HepG2 (cell line): Measurements from ENCODE around the gene SLC16A6. TPM values are rescaled to one million over a fixed set of nuclear protein-coding genes. Genes with fewer than 3 reads are reported as not detected.
A peak's percentile ranks its signal among the peaks of the same experiment; 100 is the strongest.

Experiments used
- E2F5 ChIP-seq: sonication (generic); formaldehyde crosslinking; conservative IDR thresholded peaks from 2 replicates; pipeline ENCODE4 v1.4.0; 2020; ENCODE audit warnings: missing genetic modification reagents
- MED8 ChIP-seq: sonication (generic); formaldehyde crosslinking; IDR thresholded peaks from 2 replicates; pipeline ENCODE4 v1.8.1; 2023; ENCODE audit warnings: mild to moderate bottlenecking, missing genetic modification reagents; ENCODE audit not compliant: insufficient replicate concordance
- MEF2D ChIP-seq: sonication (generic); formaldehyde crosslinking; IDR thresholded peaks from 2 replicates; pipeline ENCODE4 v1.5.1; 2020; ENCODE audit warnings: mild to moderate bottlenecking, missing genetic modification reagents
- MXD4 ChIP-seq: IDR thresholded peaks from 2 replicates; pipeline ENCODE4 v1.6.1; 2016; ENCODE audit warnings: mild to moderate bottlenecking, missing biosample characterization, missing genetic modification reagents
- MYC ChIP-seq: sonication (generic); formaldehyde crosslinking; IDR thresholded peaks from 2 replicates; pipeline ENCODE4 v1.9.0; 2021; ENCODE audit warnings: missing genetic modification reagents, borderline replicate concordance
- NFIC ChIP-seq: IDR thresholded peaks from 2 replicates; pipeline ENCODE4 v1.6.1; 2012; ENCODE audit warnings: mild to moderate bottlenecking, low read length, inconsistent platforms
- RARA ChIP-seq: IDR thresholded peaks from 2 replicates; pipeline ENCODE4 v1.6.1; 2016; ENCODE audit warnings: missing genetic modification reagents, missing compliant biosample characterization
- SIN3A ChIP-seq: IDR thresholded peaks from 2 replicates; pipeline ENCODE4 v1.6.1; 2011; ENCODE audit warnings: low read depth, mild to moderate bottlenecking, control low read depth, low read length, borderline replicate concordance
- SIN3B ChIP-seq: fragments of 150-350 bp; IDR thresholded peaks from 2 replicates; pipeline ENCODE4 v1.6.1; 2014; ENCODE audit warnings: low read length
- SMAD9 ChIP-seq: sonication (generic); formaldehyde crosslinking; IDR thresholded peaks from 2 replicates; pipeline ENCODE4 v1.5.1; 2020; ENCODE audit warnings: mild to moderate bottlenecking, missing genetic modification reagents
- SMYD3 ChIP-seq: sonication (generic); formaldehyde crosslinking; IDR thresholded peaks from 2 replicates; pipeline ENCODE4 v1.8.1; 2023; ENCODE audit warnings: mild to moderate bottlenecking, missing genetic modification reagents
- SRSF4 ChIP-seq: fragments of 200-400 bp; formaldehyde crosslinking; IDR thresholded peaks from one replicate; pipeline ENCODE4 v1.6.1; 2018; ENCODE audit warnings: mild to moderate bottlenecking, low read depth, low read length, moderate library complexity; ENCODE audit not compliant: poor library complexity, severe bottlenecking
- TGIF2 ChIP-seq: IDR thresholded peaks from 2 replicates; pipeline ENCODE4 v1.6.1; 2016; ENCODE audit warnings: control low read depth, missing compliant biosample characterization
- U2AF1 ChIP-seq: fragments of 200-400 bp; formaldehyde crosslinking; optimal IDR thresholded peaks from 2 replicates; pipeline ENCODE3; 2017; ENCODE audit warnings: mild to moderate bottlenecking, low read depth, low read length
- U2AF2 ChIP-seq: fragments of 200-400 bp; formaldehyde crosslinking; IDR thresholded peaks from 2 replicates; pipeline ENCODE4 v1.6.1; 2017; ENCODE audit warnings: low read depth, mild to moderate bottlenecking, low read length
- ZBTB38 ChIP-seq: sonication (generic); formaldehyde crosslinking; IDR thresholded peaks from 2 replicates; pipeline ENCODE4 v1.5.1; 2020; ENCODE audit warnings: mild to moderate bottlenecking, missing genetic modification reagents
- ZBTB49 ChIP-seq: sonication (generic); formaldehyde crosslinking; IDR thresholded peaks from 2 replicates; pipeline ENCODE4 v1.4.0; 2020; ENCODE audit warnings: missing genetic modification reagents, borderline replicate concordance
- ZNF263 ChIP-seq: sonication (generic); formaldehyde crosslinking; IDR thresholded peaks from 2 replicates; pipeline ENCODE4 v1.4.0; 2020; ENCODE audit warnings: missing genetic modification reagents
- ZNF343 ChIP-seq: sonication (generic); formaldehyde crosslinking; IDR thresholded peaks from 2 replicates; pipeline ENCODE4 v1.4.0; 2020; ENCODE audit warnings: mild to moderate bottlenecking, missing genetic modification reagents
- polyA plus RNA-seq, 8 experiments: library from polyadenylated mRNA; depleted of rRNA in 3 of 8; stranded (reverse) in 7 of 8; unstranded in 1 of 8; fragments of >200 nt; fragmentation: Illumina TruSeq in 4 of 8; extraction: Trizol in 4 of 8; gene quantifications; 2 replicates each; pipeline versions ENCODE4 v1.2.1 to v1.2.3, GENCODE V29; 2011 to 2016; ENCODE audit warnings: low read depth in 4 of 8, missing spikeins in 1 of 8, mixed read lengths in 1 of 8; ENCODE audit not compliant: insufficient read depth in 1 of 8
- total RNA-seq, 5 experiments: library from RNA; depleted of rRNA; stranded (reverse); fragments of >200 nt; fragmentation: Illumina TruSeq; extraction: Trizol; gene quantifications; 2 replicates each; pipeline ENCODE4 v1.2.3, GENCODE V29; 2016; ENCODE audit warnings: low read depth in 1 of 5
- TF ChIP-seq, protein P1 (sequence below): sonication (generic); formaldehyde crosslinking; IDR thresholded peaks from 2 replicates; pipeline ENCODE4 v1.5.0; 2020; ENCODE audit warnings: mild to moderate bottlenecking, missing genetic modification reagents, borderline replicate concordance
- TF ChIP-seq, protein P2 (sequence below): IDR thresholded peaks from 2 replicates; pipeline ENCODE4 v1.6.1; 2018; ENCODE audit warnings: missing genetic modification reagents, mild to moderate bottlenecking, missing compliant biosample characterization
- TF ChIP-seq, protein P3 (sequence below): sonication (generic); formaldehyde crosslinking; IDR thresholded peaks from 2 replicates; pipeline ENCODE4 v1.4.0; 2020; ENCODE audit warnings: mild to moderate bottlenecking, missing genetic modification reagents

The SLC16A6 gene
- total and polyA plus RNA-seq, 2 of the 13 experiments (the other 11 are each of a cell fraction or from before 2014, with no cell fraction given), result 1.1 to 44.7 TPM

- TF ChIP-seq ZNF263 (CRISPR knock-in tag) (peak; percentile 62; the same call in 1 of the 2 replicates), SIN3A (peak; percentile 71; the same call in 1 of the 2 replicates), TGIF2 (CRISPR knock-in tag) (peak; percentile 99), E2F5 (CRISPR knock-in tag) (peak; percentile 82; the same call in 1 of the 2 replicates), NFIC (no peak), ZBTB49 (CRISPR knock-in tag) (no peak), U2AF2 (no peak), ZBTB38 (CRISPR knock-in tag) (peak; percentile 69), SRSF4 (no peak), RARA (0 out of 2 replicates have a peak, but pooled peaks have one; percentile 16), SIN3B (no peak), MYC (peak; percentile 44; the same call in 1 of the 2 replicates), SMAD9 (no peak), U2AF1 (peak; percentile 35), ZNF343 (no peak), MXD4 (no peak), SMYD3 (CRISPR knock-in tag) (no peak; the same call in 1 of the 2 replicates), MED8 (no peak), MEF2D (CRISPR knock-in tag) (no peak)
- TF ChIP-seq, protein P1, sequence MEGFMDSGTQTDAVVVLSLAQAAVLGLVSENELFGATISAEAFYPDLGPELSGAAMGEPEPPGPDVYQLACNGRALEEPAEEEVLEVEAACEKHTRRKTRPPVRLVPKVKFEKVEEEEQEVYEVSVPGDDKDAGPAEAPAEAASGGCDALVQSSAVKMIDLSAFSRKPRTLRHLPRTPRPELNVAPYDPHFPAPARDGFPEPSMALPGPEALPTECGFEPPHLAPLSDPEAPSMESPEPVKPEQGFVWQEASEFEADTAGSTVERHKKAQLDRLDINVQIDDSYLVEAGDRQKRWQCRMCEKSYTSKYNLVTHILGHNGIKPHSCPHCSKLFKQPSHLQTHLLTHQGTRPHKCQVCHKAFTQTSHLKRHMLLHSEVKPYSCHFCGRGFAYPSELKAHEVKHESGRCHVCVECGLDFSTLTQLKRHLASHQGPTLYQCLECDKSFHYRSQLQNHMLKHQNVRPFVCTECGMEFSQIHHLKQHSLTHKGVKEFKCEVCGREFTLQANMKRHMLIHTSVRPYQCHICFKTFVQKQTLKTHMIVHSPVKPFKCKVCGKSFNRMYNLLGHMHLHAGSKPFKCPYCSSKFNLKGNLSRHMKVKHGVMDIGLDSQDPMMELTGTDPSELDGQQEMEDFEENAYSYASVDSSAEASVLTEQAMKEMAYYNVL (CRISPR knock-in tag), result no peak
- TF ChIP-seq, protein P2, sequence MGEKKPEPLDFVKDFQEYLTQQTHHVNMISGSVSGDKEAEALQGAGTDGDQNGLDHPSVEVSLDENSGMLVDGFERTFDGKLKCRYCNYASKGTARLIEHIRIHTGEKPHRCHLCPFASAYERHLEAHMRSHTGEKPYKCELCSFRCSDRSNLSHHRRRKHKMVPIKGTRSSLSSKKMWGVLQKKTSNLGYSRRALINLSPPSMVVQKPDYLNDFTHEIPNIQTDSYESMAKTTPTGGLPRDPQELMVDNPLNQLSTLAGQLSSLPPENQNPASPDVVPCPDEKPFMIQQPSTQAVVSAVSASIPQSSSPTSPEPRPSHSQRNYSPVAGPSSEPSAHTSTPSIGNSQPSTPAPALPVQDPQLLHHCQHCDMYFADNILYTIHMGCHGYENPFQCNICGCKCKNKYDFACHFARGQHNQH (CRISPR knock-in tag), result peak; percentile 14; the same call in 1 of the 2 replicates
- TF ChIP-seq, protein P3, sequence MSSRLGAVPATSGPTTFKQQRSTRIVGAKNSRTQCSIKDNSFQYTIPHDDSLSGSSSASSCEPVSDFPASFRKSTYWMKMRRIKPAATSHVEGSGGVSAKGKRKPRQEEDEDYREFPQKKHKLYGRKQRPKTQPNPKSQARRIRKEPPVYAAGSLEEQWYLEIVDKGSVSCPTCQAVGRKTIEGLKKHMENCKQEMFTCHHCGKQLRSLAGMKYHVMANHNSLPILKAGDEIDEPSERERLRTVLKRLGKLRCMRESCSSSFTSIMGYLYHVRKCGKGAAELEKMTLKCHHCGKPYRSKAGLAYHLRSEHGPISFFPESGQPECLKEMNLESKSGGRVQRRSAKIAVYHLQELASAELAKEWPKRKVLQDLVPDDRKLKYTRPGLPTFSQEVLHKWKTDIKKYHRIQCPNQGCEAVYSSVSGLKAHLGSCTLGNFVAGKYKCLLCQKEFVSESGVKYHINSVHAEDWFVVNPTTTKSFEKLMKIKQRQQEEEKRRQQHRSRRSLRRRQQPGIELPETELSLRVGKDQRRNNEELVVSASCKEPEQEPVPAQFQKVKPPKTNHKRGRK (CRISPR knock-in tag), result 0 out of 2 replicates have a peak, but pooled peaks have one; percentile 40
Measured at GRCh38 chr17:68290268-68290954, 516 bp downstream of the SLC16A6 start (continued).
